Measurements from ENCODE around the gene PCDHGA2.
"Not testable (repeated sequence)": the region's sequence is repeated elsewhere in the genome, so short reads cannot be mapped to it uniquely, and the experiment has no call there.

PCDHGA2 gene

GRCh38 chr5:141349917-141350619, 11.5 kb downstream of the PCDHGA2 start, which contains the start of gene PCDHGB1:
Gene PCDHGB1, plus strand, starts transcription at chr5:141350099. Its CDS starts 162 bp downstream, at chr5:141350261.
- peak; percentile 35 for DNase-seq

DNA sequence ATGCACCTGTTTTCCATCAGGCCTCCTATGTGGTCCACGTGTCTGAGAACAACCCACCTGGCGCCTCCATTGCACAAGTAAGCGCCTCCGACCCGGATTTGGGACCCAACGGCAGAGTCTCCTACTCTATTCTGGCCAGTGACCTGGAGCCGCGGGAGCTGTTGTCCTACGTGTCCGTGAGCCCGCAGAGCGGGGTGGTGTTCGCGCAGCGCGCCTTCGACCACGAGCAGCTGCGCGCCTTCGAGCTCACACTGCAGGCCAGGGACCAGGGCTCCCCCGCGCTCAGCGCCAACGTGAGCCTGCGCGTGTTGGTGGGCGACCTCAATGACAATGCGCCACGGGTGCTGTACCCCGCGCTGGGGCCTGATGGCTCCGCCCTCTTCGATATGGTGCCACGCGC, 13.0 kb downstream of the PCDHGA2 start:
- no peak for DNase-seq

DNA sequence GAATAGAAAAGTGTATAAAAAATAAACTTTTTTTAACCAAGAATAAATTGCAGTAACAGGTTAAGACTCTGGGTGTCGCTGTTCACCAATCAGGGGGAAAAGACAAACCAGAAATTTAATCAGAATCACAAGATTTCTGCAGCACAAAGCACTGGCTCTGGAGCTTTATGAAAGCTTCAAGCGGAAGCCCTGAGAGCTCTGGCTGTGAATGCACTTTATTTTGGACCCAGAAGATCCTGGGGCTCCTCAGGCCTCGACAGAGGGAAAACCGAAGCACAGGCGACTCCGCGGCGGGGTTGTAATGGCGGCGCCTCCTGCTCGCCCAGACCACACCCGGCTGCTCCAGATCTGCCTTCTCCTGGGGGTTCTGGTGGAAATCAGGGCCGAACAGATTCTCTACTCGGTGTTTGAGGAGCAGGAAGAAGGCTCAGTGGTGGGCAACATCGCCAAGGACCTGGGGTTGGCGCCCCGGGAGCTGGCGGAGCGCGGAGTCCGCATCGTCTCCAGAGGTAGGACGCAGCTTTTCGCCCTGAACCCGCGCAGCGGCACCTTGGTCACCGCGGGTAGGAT, 16.4 kb downstream of the PCDHGA2 start, which contains the start of gene PCDHGA4:
PCDHGA4 (plus strand) TSS at position 122 of the 570 bp plus-strand sequence; CDS start at position 209, 87 bp downstream.
- DNase-seq = no peak

DNA sequence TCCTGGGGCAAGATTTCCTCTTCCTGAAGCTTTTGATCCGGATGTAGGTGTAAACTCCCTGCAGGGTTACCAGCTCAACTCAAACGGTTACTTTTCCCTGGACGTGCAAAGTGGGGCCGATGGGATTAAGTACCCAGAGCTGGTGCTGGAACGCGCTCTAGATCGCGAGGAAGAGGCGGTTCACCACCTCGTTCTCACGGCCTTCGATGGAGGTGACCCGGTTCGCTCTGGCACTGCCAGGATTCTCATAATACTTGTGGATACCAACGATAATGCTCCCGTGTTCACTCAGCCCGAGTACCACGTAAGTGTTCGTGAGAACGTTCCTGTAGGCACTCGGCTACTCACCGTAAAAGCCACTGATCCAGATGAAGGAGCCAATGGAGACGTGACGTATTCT, 17.1 kb downstream of the PCDHGA2 start:
- DNase-seq = no peak

- no peak for DNase-seq
These were observed 17.6 kb downstream of the PCDHGA2 start for GRCh38 chr5:141356133-141356532.

- DNase-seq = no peak
These were observed 18.4 kb downstream of the PCDHGA2 start for GRCh38 chr5:141356950-141357349.

DNA sequence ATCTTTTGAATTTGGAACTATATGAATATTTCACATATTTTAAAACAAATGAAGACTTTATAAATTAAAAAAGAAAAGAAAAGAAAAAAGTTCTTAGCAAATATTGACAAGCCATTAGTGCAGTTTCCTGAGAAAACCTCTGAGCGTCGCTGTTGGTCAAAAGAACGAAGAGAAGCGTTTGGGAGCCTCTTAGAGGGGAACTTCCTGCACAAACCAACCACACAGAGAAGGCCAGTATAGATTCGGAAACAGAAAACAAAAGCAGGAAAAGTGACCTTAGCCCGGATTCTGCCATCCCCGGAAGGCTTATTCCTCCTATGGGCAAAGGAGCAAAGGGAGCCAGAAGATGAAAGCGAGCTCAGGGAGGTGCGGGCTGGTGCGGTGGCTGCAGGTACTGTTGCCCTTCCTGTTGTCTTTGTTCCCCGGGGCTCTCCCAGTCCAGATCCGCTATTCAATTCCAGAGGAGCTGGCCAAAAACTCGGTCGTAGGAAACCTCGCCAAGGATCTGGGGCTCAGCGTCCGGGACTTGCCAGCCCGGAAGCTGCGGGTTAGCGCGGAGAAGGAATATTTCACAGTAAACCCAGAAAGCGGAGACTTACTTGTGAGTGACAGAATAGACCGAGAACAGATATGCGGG, 21.3 kb downstream of the PCDHGA2 start, which contains the start of gene PCDHGB2:
PCDHGB2 (plus strand) TSS at position 205 of the 637 bp plus-strand sequence; CDS start at position 347, 142 bp downstream.
- peak; percentile 16 for DNase-seq

GRCh38 chr5:141360685-141361084, 22.1 kb downstream of the PCDHGA2 start:
- DNase-seq = no peak

DNA sequence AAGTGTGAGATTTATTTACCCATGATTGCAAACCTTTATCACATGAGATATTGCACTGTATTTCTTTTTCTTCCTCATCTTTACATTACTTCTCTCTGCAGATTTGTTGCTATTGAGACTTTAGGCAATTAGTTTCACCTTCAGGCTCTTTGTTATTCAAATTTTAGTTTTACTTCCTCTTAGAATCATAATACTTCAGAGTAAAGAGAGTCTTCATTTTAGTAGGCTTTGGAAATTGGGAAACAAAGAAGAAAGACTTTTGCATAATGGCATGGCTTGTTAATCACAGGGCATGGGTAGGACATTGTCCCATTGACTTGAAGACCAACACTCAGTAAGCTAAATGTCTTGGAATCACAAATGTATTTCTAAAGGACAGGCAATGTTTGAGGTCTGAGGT, 24.2 kb downstream of the PCDHGA2 start:
- DNase-seq = no peak

DNA sequence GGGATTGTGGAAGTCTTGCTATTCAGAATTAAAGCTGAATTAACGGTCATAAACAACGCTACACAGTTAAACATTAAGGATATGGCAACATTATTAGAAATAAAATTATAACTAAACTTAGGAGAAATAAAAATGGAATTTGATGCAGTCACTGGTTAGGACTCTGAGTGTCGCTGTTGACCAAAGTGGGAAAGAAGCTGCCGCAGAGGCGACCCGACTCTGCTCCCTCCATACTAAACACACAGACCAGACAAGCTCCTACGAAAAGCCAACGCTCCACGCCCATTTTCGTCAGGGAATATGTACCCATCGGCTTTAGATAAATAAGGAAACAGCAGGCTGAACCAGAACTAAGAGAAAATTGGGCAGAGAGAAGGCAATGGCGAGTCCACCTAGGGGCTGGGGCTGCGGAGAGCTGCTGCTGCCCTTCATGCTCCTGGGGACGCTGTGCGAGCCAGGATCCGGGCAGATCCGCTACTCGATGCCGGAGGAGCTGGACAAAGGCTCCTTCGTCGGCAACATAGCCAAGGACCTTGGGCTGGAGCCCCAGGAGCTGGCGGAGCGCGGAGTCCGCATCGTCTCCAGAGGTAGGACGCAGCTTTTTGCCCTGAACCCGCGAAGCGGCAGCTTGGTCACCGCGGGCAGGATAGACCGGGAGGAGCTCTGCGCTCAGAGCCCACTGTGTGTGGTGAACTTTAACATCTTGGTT, 25.5 kb downstream of the PCDHGA2 start, which contains the start of gene PCDHGA5:
PCDHGA5 (plus strand) TSS at position 211 of the 709 bp plus-strand sequence; CDS start at position 380, 169 bp downstream.
- DNase-seq = no peak

DNA sequence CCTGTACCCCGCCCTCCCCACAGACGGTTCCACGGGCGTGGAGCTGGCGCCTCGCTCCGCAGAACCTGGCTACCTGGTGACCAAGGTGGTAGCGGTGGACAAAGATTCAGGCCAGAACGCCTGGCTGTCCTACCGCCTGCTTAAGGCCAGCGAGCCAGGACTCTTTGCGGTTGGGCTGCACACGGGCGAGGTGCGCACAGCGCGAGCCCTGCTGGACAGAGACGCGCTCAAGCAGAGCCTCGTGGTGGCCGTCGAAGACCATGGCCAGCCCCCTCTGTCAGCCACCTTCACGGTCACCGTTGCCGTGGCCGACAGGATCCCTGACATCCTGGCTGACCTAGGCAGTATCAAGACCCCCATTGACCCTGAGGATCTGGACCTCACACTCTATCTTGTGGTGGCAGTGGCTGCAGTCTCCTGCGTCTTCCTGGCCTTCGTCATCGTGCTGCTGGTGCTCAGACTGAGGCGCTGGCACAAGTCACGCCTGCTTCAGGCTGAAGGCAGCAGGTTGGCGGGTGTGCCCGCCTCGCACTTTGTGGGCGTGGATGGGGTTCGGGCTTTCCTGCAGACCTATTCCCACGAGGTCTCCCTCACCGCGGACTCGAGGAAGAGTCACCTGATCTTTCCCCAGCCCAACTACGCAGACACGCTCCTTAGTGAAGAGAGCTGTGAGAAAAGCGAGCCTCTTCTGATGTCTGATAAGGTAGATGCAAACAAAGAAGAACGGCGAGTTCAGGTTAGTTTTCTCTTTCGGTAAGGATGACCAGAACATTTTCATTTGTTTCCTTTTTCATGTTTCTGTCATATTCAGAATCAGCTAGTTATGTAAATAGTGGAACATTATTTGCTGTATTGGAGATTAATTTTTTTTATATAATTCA, 27.7 kb downstream of the PCDHGA2 start:
- no peak for DNase-seq

DNA sequence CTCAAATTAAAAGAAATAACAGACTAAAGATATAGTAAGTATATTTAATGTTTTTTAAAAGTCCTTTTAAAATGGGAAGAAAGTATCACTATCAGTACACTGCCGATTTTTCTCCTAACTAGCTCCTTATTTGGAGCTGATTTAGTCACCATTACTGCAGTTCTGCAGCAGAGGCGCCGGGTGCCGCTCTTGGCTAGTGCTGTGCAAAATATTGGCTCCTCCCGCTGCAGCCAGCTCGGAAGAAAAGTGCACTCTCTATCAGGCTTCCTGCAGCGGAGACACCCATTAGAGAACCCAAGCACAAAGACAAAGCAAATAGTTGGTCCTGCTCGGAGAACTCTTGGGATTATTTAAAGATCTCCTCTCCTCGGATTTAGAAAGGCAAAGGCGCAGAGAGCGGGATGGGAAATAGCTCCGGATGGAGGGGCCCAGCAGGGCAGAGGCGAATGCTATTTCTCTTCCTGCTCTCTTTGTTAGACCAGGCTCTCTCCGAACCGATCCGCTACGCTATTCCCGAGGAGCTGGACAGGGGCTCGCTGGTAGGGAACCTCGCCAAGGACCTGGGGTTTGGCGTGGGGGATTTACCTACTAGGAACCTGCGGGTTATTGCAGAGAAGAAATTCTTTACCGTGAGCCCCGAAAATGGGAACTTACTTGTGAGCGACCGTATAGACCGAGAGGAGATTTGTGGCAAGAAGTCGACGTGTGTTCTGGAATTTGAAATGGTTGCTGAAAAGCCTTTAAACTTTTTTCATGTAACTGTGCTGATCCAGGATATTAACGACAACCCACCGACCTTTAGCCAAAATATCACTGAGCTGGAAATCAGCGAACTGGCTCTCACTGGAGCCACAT, 31.7 kb downstream of the PCDHGA2 start, which contains the start of gene PCDHGB3:
PCDHGB3 (plus strand) TSS at position 249 of the 855 bp plus-strand sequence; CDS start at position 402, 153 bp downstream.
- peak; percentile 47 for DNase-seq

- no peak for DNase-seq
These were observed 33.3 kb downstream of the PCDHGA2 start for GRCh38 chr5:141371572-141372475.

GRCh38 chr5:141373673-141374317, 35.2 kb downstream of the PCDHGA2 start, which contains the start of gene PCDHGA6:
Gene PCDHGA6, plus strand, starts transcription at chr5:141373891. Its CDS starts 193 bp downstream, at chr5:141374084.
- DNase-seq = peak; percentile 6

- DNase-seq = no peak
These were observed 36.1 kb downstream of the PCDHGA2 start for GRCh38 chr5:141374627-141375026.

- not testable (repeated sequence) for DNase-seq
These were observed 37.0 kb downstream of the PCDHGA2 start for GRCh38 chr5:141375444-141376155.

GRCh38 chr5:141382469-141383294, 44.1 kb downstream of the PCDHGA2 start, which contains the start of gene PCDHGA7:
Gene PCDHGA7, plus strand, starts transcription at chr5:141382742. Its CDS starts 158 bp downstream, at chr5:141382900.
- no peak for DNase-seq

All from activated CD4-positive, alpha-beta T cell treated with anti-CD3 and anti-CD28 coated beads, Interleukin-2, Interleukin-6, amounts not matched to agents 100 ng/mL and 50 ng/mL, durations not matched to agents 16 hours and 8 hours (primary cell).